Spinal cord (tissue), 10 donors: ENCODE results near the gene SSPN. TPM values are rescaled to one million over a fixed set of nuclear protein-coding genes. Genes with fewer than 3 reads are reported as not detected.

Experiments
- DNase-seq, 6 donors: peaks; one replicate each; pipeline versions ENCODE4 v3.0.0 to v3.0.0-alpha.2; 2013 to 2015; ENCODE audit warnings: low spot score in 6 of 6, low read depth in 4 of 6
- H3K27ac ChIP-seq: one replicate; pipeline ENCODE4 v1.5.1; 2013; ENCODE audit warnings: low read depth, low read length, control low read depth
- H3K27me3 ChIP-seq: one replicate; pipeline ENCODE4 v1.6.1; 2013; ENCODE audit warnings: low read length; ENCODE audit not compliant: control insufficient read depth, insufficient read depth
- H3K36me3 ChIP-seq: one replicate; pipeline ENCODE4 v1.6.1; 2013; ENCODE audit warnings: low read length; ENCODE audit not compliant: control insufficient read depth, insufficient read depth
- H3K4me1 ChIP-seq: one replicate; pipeline ENCODE4 v1.6.1; 2013; ENCODE audit warnings: low read length; ENCODE audit not compliant: control insufficient read depth, insufficient read depth
- H3K4me3 ChIP-seq: one replicate; pipeline ENCODE4 v1.5.1; 2013; ENCODE audit warnings: low read depth, low read length, control low read depth
- H3K9me3 ChIP-seq: one replicate; pipeline ENCODE4 v1.6.1; 2013; ENCODE audit warnings: low read length; ENCODE audit not compliant: control insufficient read depth, insufficient read depth
- WGBS: methylation state at CpG from one replicate; pipeline ENCODE4 v1.1.5; 2013; ENCODE audit warnings: missing lambda C conversion rate; ENCODE audit not compliant: insufficient coverage; 5-methylcytosine and 5-hydroxymethylcytosine counted together
- polyA plus RNA-seq, 2 donors: library from polyadenylated mRNA; unstranded; fragments of 120-200 nt; gene quantifications; one replicate each; pipeline ENCODE4 v1.2.1, GENCODE V29; 2013; ENCODE audit not compliant: insufficient read length in 2 of 2
- total RNA-seq, 2 donors: library from RNA; depleted of rRNA in 1 of 2; stranded (reverse); fragments of 120-200 nt in 1 of 2; fragments of >200 nt in 1 of 2; gene quantifications; one replicate each; pipeline versions ENCODE4 v1.2.3 to v1.2.4, GENCODE V29; 2013 to 2014
- donor health status: healthy.

Gene SSPN
- total and polyA plus RNA-seq, 4 donors = 15.4 to 27.2 (median 21.0) TPM

GRCh38 chr12:26285401-26285800 is 90.0 kb downstream of the SSPN start:
- Histone ChIP-seq H3K36me3 (no peaks in the 10 kb centered on the region), H3K4me3 (no peak overlapping the region), H3K4me1 (peaks cover 25% of the 10 kb centered on the region), H3K27me3 (no peaks in the 10 kb centered on the region), H3K27ac (no peak overlapping the region), H3K9me3 (no peaks in the 10 kb centered on the region)
- 100% methylated on average over 1 of the region's 1 CpG for WGBS
- no peak for DNase-seq

GRCh38 chr12:26286186-26286585 is 90.8 kb downstream of the SSPN start:
- no peaks in the 10 kb centered on the region for H3K36me3 ChIP-seq
- H3K27me3 ChIP-seq = no peaks in the 10 kb centered on the region
- H3K4me3 ChIP-seq = no peak overlapping the region
- H3K27ac ChIP-seq = no peak overlapping the region
- WGBS = 84% methylated on average over 6 of the region's 6 CpGs
- no peaks in the 10 kb centered on the region for H3K9me3 ChIP-seq
- no peak for DNase-seq
- H3K4me1 ChIP-seq = peaks cover 21% of the 10 kb centered on the region

- peak overlapping the region; percentile 64 for H3K27ac ChIP-seq
- no peaks in the 10 kb centered on the region for H3K27me3 ChIP-seq
- DNase-seq = peak in 2 of 6 donors; percentile 71 to 75
- peaks cover 18% of the 10 kb centered on the region for H3K4me1 ChIP-seq
- 49% methylated on average over 12 of the region's 14 CpGs for WGBS
- H3K36me3 ChIP-seq = no peaks in the 10 kb centered on the region
- H3K9me3 ChIP-seq = no peaks in the 10 kb centered on the region
- H3K4me3 ChIP-seq = no peak overlapping the region
These were observed 92.5 kb downstream of the SSPN start for GRCh38 chr12:26287671-26288381.

- Histone ChIP-seq H3K4me1 (peaks cover 18% of the 10 kb centered on the region), H3K4me3 (no peak overlapping the region), H3K27ac (no peak overlapping the region), H3K36me3 (no peaks in the 10 kb centered on the region), H3K27me3 (no peaks in the 10 kb centered on the region), H3K9me3 (no peaks in the 10 kb centered on the region)
- no peak for DNase-seq
- WGBS = 80% methylated on average over 1 of the region's 2 CpGs
These were observed 95.2 kb downstream of the SSPN start for GRCh38 chr12:26290565-26290964.

GRCh38 chr12:26292596-26292995 is 97.2 kb downstream of the SSPN start:
- H3K4me1 ChIP-seq = peaks cover 12% of the 10 kb centered on the region
- no peak overlapping the region for H3K4me3 ChIP-seq
- H3K9me3 ChIP-seq = no peaks in the 10 kb centered on the region
- no peaks in the 10 kb centered on the region for H3K27me3 ChIP-seq
- H3K36me3 ChIP-seq = no peaks in the 10 kb centered on the region
- H3K27ac ChIP-seq = no peak overlapping the region
- WGBS = no CpG with 5 or more reads among the region's 1 CpG
- no peak for DNase-seq

GRCh38 chr12:26293612-26294011 is 98.2 kb downstream of the SSPN start:
- Histone ChIP-seq H3K27ac (no peak overlapping the region), H3K4me1 (peaks cover 2% of the 10 kb centered on the region), H3K9me3 (no peaks in the 10 kb centered on the region), H3K4me3 (no peak overlapping the region), H3K27me3 (no peaks in the 10 kb centered on the region), H3K36me3 (no peaks in the 10 kb centered on the region)
- 94% methylated on average over 2 of the region's 2 CpGs for WGBS
- DNase-seq = no peak

GRCh38 chr12:26295001-26295400 is 99.6 kb downstream of the SSPN start:
- Histone ChIP-seq H3K36me3 (no peaks in the 10 kb centered on the region), H3K9me3 (no peaks in the 10 kb centered on the region), H3K4me3 (no peak overlapping the region), H3K27ac (no peak overlapping the region), H3K27me3 (no peaks in the 10 kb centered on the region), H3K4me1 (no peaks in the 10 kb centered on the region)
- 30% methylated on average over 3 of the region's 4 CpGs for WGBS
- DNase-seq = no peak

- H3K4me1 ChIP-seq = no peaks in the 10 kb centered on the region
- DNase-seq = no peak
- no peaks in the 10 kb centered on the region for H3K27me3 ChIP-seq
- H3K36me3 ChIP-seq = no peaks in the 10 kb centered on the region
- H3K4me3 ChIP-seq = no peak overlapping the region
- 76% methylated on average over 5 of the region's 8 CpGs for WGBS
- no peak overlapping the region for H3K27ac ChIP-seq
- no peaks in the 10 kb centered on the region for H3K9me3 ChIP-seq
These were observed 102.2 kb downstream of the SSPN start for GRCh38 chr12:26297396-26298070.

- Histone ChIP-seq H3K36me3 (no peaks in the 10 kb centered on the region), H3K4me3 (no peak overlapping the region), H3K27ac (peak overlapping the region; percentile 42), H3K27me3 (no peaks in the 10 kb centered on the region), H3K4me1 (no peaks in the 10 kb centered on the region), H3K9me3 (no peaks in the 10 kb centered on the region)
- 80% methylated on average over 1 of the region's 6 CpGs for WGBS
- peak in 1 of 6 donors; percentile 76 for DNase-seq
These were observed 103.6 kb downstream of the SSPN start for GRCh38 chr12:26298785-26299621.
